GM19468 (cell line): Measurements from ENCODE around the gene FAM131C.
"Not testable (repeated sequence)": the region's sequence is repeated elsewhere in the genome, so short reads cannot be mapped to it uniquely, and the experiment has no call there.

Experiments
- ATAC-seq: cut with Tn5 transposase; IDR thresholded peaks from one replicate; pipeline ENCODE4 v1.9.1; 2021; ENCODE audit warnings: mild to moderate bottlenecking, moderate library complexity, moderate number of reproducible peaks; ENCODE audit not compliant: unreplicated experiment; ENCODE audit errors: extremely low read depth

FAM131C gene

DNA sequence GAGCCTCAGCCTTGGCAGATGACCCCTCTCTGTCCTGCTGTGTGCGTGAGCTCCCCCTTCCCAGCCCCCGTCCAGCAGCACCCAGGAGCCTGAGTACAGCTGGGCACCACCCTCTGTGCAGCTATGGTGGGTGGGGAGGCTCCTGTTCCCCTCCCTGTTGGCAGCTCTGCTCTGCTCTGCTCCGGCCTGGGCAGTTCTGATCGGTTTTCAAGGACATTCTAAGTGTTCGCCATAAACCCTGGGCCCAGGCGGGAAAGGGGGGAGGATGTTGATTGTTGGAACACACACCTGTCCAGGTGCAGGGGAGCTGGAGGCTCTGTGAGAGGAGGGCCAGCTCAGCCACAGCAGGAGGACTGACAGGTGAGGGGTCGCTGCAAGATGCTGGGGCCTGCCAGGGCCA, 29.9 kb downstream of the FAM131C start, which contains the start of gene CLCNKB:
TSS of gene CLCNKB (plus strand) at position 262 of the 400 bp plus-strand sequence. CDS start 711 bp downstream, outside the sequence.
- ATAC-seq = no peak

DNA sequence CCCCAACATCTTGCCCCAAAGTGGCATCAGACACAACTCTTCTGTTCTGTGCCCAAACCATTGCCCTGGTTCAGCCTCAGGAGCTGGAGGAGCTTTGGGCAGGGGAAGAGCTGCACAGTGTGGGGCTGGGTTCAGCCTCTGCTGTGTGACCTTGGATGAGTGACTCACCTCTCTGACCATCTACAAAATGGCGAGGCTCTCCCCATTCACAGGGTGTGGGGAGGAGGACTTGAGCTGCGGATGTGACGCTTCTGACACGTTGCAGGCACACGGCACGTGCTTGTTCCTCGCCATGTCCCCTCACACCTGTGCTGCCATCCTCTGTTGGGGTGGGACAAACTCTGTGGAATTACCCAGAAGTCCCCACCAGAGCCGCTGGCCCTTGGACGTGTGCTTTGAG, 30.8 kb downstream of the FAM131C start:
- ATAC-seq = not testable (repeated sequence)

DNA sequence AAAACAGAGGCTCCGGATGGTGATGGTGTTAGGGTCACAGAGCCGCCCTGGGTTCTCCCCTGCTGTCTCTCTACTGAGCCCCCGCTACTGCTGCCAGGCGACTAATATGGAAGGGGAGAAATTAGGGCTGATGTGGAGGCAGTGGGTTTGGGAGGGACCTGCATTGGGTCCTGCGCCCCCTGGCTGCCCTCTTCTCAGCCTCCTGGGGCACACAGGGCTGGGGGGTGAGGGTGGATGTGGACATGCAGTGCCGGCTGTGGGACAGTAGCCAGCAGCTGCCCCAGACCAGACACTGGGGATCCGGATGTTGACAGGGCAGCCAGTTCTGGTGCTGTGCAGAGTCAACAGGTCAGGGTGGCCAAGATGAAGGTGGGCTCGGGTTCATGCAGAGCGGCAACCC, 31.4 kb downstream of the FAM131C start:
- ATAC-seq = no peak

GRCh38 chr1:16041200-16041599, 32.3 kb downstream of the FAM131C start:
- ATAC-seq = no peak

DNA sequence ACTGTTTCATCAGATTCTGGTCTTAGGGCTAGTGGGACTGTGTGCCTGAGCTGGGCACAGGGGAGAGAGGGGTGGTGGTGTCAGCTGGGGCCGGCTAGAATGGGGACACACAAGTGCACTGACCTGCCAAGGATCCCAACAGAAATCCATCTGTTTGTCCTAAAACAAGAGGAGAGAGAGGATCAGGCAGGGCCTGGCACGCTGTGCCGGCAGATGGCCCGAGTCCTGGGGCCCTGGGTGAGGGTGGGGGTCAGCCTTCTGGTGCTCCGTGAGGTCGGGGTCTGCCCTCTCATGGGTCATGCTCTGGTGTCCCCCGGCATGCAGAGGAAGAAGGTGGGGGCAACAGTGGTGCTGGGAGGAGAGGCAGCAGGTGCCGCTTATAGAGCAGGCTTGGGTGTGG, 33.6 kb downstream of the FAM131C start:
- not testable (repeated sequence) for ATAC-seq

- ATAC-seq = no peak
Observed at GRCh38 chr1:16038620-16038912, 34.9 kb downstream of the FAM131C start.

GRCh38 chr1:16036461-16036860, 37.0 kb downstream of the FAM131C start:
- not testable (repeated sequence) for ATAC-seq

DNA sequence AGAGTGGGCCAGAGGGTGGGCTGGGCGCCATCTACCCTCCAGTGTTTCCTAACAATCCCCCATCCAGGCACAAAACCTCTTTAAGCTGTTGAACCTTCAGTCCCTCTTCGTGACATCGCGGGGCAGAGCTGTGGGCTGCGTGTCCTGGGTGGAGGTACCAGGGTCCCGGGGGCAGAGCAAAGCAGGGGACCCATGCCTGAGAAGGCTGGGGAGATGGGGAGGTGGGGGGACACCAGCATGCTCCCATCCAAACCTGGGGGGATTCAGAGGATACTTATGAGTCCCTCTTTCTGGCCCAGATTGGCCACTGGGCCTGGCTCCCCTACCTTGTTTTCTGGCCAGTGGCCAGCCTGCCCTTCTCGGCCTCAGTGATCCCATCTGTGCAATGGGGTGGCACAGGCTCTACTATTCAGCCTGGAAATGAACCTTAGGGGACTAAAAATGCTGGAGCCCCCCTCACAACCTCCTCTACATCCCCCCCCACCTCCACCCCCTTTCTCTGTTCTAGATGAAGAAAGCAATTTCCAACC, 40.3 kb downstream of the FAM131C start:
- ATAC-seq = not testable (repeated sequence)

- no peak for ATAC-seq
Observed at GRCh38 chr1:16032388-16033102, 40.9 kb downstream of the FAM131C start.

DNA sequence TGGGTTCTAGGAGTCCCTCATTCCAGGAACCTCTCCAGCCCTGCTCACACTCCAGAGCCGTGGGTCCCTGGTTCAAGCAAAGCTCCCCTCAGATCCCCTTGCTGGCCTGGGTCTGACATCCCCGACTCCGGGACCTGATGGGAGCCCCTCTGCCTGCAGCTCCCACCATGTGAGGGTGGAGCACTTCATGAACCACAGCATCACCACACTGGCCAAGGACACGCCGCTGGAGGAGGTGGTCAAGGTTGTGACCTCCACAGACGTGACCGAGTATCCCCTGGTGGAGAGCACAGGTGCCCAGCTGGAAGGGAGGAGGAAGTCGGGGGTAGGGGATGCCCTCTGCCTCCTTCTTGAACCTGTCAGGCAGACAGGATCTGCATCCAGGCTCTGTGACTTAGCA, 41.9 kb downstream of the FAM131C start:
- ATAC-seq = no peak

- no peak for ATAC-seq
Observed at GRCh38 chr1:16029288-16029687, 44.2 kb downstream of the FAM131C start.

- not testable (repeated sequence) for ATAC-seq
Observed at GRCh38 chr1:16029003-16029268, 44.5 kb downstream of the FAM131C start.

DNA sequence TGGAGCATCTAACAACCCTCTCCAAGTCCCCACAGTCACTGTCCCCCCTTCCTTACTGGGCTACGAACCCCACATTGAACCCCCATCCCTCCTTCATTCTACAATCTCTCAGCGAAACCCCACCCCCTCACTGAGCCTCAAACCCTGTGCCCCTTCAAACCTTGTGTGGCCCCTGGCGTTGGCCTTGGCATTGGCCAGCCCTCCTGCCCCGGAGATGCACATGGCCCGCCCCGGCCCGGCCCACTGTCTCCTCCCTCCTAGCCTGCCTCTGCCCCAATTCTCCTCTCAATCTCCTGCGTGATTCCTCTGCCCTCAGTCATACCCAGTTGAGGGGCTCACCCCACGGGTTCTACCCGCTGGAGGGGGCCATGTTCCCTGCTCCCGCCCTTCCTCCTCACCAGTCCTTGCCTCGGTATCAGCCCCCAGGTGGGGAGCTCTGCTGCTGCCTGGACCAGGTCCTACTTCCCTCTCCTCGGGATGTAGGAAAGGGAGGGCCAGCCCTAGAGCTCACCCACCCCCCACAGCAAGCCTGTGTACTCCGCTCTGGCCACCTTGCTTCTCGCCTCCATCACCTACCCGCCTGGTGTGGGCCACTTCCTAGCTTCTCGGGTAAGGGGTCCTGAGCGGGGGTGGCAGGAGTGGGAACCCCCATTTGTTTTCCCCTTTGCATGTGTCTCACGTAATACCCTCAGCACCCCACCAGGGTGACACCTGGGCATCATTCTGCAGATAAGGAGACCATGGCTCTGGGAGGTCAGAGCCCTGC, 45.0 kb downstream of the FAM131C start:
- no peak for ATAC-seq

- ATAC-seq = no peak
Observed at GRCh38 chr1:16026723-16027484, 46.5 kb downstream of the FAM131C start.

DNA sequence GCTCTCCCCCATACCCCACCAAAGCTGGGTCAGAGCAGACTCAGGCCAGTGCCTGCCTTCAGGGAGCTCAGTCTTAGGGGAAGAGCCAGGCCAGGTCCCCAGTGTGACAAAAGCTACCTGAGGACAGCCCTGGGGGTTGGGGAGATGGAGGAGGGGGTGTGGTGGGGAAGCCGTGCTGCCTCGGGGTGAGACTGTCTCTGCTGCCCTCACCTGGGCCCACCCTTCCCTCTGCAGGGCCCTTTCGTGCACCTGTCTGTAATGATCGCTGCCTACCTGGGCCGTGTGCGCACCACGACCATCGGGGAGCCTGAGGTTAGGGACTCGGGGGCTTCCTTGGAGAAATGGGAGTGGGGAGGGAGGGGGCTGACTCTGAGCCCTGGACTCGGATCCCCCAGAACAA, 47.1 kb downstream of the FAM131C start:
- ATAC-seq = not testable (repeated sequence)

- no peak for ATAC-seq
Observed at GRCh38 chr1:16023050-16023653, 50.3 kb downstream of the FAM131C start.

DNA sequence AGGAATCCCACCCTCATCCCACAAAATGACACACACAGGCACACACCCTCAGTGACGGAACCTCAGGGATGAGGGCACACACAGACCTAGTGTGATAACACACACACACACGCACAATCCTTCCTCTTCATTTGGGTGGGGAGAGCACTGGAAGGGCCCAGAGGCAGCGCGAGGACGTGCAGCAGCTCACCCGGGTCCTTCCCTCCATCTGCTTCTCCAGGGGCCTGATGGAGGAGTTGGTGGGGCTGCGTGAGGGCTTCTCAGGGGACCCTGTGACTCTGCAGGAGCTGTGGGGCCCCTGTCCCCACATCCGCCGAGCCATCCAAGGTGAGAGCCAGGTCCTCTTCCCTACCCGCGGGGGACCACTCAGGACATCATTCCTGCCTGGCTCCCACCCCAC, 51.1 kb downstream of the FAM131C start:
- no peak for ATAC-seq

- ATAC-seq = no peak
Observed at GRCh38 chr1:16021681-16022080, 51.8 kb downstream of the FAM131C start, which contains the start of gene CLCNKA. TSS of gene CLCNKA (plus strand) at chr1:16022036. CDS start at chr1:16022620, 584 bp downstream.

DNA sequence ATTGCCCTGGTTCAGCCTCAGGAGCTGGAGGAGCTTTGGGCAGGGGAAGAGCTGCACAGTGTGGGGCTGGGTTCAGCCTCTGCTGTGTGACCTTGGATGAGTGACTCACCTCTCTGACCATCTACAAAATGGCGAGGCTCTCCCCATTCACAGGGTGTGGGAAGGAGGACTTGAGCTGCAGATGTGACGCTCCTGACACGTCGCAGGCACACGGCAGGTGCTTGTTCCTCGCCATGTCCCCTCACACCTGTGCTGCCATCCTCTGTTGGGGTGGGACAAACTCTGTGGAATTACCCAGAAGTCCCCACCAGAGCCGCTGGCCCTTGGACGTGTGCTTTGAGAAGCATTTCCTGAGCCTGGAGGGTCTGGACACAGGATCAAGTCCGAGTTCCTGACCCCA, 52.6 kb downstream of the FAM131C start:
- not testable (repeated sequence) for ATAC-seq

DNA sequence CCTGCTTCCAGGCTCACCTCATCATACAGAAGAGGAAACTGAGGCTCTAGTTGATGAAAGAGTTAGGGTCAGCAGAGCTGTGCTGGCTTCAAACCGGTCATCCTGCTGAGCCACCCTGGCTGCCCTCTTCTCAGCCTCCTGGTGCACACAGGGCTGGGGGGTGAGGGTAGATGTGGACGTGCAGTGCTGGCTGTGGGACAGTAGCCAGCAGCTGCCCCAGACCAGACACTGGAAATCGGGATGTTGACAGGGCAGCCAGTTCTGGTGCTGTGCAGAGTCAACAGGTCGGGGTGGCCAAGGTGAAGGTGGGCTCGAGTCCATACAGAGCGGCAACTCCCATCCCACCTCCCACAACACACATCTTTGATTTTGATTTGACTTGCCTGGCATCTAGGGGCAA, 53.1 kb downstream of the FAM131C start:
- no peak for ATAC-seq
